GM18951 (cell line): ENCODE data around the gene CELA3B.
"Not testable (repeated sequence)": the region's sequence is repeated elsewhere in the genome, so short reads cannot be mapped to it uniquely, and the experiment has no call there.

Experiments
- POLR2A ChIP-seq: IDR thresholded peaks from 4 replicates; pipeline ENCODE4 v1.6.1; 2011; ENCODE audit warnings: mild to moderate bottlenecking; ENCODE audit not compliant: insufficient read length, insufficient read depth; ENCODE audit errors: extremely low read depth
- in situ Hi-C: fragments of 300-500 bp; cut with MboI; formaldehyde crosslinking; loops from one replicate; pipeline ENCODE4 v1.12.0; 2022; ENCODE audit warnings: low sequenced_read_pairs, mixed read lengths, inconsistent platforms; ENCODE audit not compliant: unreplicated experiment

The CELA3B gene

DNA sequence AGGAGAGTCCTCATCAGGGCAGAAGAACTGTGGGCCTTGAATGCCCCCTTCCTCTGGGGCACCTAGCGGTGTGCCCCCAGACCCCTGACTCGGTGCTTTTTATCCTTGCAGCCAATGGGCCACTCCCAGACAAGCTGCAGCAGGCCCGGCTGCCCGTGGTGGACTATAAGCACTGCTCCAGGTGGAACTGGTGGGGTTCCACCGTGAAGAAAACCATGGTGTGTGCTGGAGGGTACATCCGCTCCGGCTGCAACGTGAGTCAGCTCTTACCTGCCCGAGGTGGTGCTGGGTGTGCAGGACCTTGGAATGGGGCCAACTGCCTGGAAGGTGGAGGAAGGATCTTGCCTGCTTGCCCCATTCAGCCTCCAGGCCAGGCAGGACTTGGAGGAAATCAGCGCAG lies 30.4 kb downstream of the CELA3B start:
- in situ Hi-C loops, result not testable (repeated sequence)

GRCh38 chr1:22009566-22009965 lies 32.7 kb downstream of the CELA3B start:
- in situ Hi-C loops, result not testable (repeated sequence)

DNA sequence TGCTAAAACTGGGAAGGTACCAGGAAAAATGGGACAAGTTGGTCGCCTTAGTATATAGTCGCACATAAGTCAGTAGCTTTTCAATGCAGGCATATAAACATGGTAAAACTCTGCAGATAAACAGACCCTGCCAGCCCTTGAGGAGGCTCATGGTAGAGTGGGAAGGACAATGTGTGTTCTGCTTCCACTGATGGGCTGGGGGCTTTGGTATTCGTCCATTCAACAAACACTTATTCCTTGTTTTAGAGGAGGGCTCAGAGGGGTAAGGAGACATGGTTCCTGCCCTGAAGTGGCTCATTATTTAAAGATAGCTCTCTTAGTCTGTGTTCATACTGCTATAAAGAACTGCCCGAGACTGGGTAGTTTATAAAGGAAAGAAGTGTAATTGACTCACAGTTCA lies 35.9 kb downstream of the CELA3B start:
- in situ Hi-C loops, result not testable (repeated sequence)

DNA sequence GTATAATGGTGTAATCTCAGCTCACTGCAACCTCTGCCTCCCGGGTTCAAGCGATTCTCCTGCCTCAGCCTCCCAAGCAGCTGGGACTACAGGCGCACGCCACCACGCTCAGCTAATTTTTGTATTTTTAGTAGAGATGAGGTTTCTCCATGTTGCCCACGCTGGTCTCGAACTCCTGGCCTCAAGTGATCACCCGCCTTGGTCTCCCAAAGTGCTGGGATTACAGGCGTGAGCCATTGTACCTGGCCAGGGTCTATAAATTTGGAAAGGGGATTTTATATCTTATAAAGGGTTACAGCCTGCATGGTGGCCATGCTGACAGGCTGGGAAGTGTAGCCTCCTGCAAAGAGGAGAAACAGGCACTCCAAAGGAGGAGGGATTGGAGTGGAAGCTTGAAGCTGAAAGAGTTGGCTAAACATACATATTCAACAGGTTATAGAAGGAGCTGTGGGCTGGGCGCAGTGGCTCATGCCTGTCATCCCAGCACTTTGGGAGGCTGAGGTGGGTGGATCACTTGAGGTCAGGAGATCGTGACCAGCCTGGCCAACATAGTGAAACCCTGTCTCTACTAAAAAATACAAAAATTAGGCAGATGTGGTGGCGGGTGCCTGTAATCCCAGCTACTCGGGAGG lies 37.9 kb downstream of the CELA3B start:
- in situ Hi-C loops, result not testable (repeated sequence)

GRCh38 chr1:22018583-22019559 lies 42.0 kb downstream of the CELA3B start:
- in situ Hi-C loops, result no loop called here
- TF ChIP-seq POLR2A, result peak; percentile 33

- in situ Hi-C loops, result no loop called here
- TF ChIP-seq POLR2A, result no peak
These were observed 44.2 kb downstream of the CELA3B start for GRCh38 chr1:22021061-22021460.

DNA sequence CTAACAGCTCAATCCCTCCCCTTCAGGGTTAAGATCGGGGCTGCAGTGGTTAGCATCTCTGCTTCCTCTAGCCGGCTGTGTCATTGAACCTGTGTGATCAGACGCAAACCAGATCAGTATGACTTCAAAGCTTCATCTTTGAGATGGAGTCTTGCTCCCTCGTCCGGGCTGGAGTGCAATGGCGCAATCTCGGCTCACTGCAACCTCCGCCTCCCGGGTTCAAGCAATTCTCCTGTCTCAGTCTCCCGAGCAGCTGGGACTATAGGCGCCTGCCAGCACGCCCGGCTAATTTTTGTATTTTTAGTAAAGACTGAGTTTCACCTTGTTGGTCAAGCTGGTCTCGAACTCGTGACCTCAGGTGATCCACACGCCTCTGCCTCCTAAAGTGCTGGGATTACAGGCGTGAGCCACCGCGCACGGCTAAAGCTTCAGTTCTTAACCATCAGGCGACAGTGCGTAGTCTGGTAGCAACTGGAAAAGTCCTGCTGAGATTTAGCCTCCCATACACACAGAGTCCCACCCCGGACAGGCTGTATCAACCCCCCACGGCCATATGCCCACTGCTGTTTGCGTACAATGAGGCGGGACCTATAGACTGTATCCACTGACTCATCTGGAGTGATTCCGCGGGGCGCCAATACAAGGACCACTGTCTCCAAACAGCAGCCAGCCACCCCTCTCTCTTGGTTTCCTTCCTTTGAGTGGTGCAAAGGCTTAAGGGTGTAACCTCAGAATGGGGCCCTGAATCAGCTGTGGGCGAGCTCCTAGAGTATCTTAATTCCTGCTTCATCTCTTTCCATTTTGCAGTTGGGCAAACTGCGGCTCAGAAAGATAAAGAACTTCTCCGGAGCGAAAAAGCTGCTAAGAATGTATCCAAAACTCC lies 47.9 kb downstream of the CELA3B start:
- in situ Hi-C loops, result no loop called here
- no peak for TF ChIP-seq POLR2A

DNA sequence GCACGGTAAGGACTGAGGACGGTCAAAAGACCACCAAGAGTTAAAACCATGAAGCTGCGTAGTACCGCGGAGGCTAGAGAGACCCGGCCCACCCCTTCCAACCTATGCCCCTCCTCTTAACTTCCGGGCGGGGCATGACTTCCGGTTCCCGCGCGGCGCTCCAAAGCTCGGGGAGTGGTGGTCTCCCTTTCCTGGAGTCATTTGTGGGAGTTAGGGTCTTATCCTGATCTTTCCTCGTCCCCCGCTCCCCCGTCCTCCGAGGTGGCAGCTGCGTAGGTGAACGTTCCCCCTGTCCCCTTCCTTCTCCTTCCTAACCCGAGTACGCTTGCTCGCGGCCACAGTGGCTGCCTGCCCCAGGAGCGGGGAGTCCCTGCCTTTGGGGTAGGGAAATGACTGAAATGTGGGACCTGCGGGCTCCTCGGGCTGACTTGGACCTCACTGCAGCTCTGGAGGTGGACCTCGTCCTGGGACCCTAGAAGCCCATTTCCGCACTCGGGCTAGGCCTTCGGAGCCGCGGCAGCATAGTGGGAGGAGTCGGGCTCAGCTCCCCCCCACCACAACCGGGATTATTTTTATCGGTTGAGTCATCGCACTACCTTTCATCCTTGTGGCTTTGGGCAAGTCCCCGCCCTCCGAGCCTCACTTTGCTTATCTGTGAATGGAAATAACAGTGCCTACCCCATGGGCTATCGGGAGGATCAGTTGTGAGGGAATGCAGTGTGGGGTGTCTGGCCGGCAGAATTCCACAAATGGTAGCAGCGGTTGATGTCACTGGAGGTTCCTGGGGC lies 48.7 kb downstream of the CELA3B start:
- in situ Hi-C loops, result no loop called here
- TF ChIP-seq POLR2A, result peak; percentile 76

DNA sequence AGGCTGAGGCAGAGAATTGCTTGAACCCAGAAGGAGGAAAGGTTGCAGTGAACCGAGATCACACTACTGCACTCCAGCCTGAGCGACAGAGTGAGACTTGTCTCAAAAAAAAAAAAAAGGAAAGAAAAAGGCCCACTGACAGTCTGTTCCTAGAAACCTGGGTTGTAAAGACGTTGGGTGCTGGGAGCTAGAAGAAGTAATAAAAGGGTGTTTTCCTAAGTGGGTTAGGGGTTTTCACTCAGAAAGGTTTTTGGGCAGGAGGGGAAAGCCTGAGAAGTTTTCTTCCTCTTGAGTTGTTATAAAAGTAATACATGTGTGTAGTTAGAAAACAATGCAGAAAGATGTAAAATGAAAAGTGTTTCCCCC lies 50.1 kb downstream of the CELA3B start:
- in situ Hi-C loops, result no loop called here
- TF ChIP-seq POLR2A, result no peak

GRCh38 chr1:22030057-22030456 lies 53.2 kb downstream of the CELA3B start:
- in situ Hi-C loops, result no loop called here
- TF ChIP-seq POLR2A, result no peak

- TF ChIP-seq POLR2A, result no peak
- in situ Hi-C loops, result no loop called here
These were observed 53.7 kb downstream of the CELA3B start for GRCh38 chr1:22030473-22030872.

- TF ChIP-seq POLR2A, result no peak
These were observed 54.6 kb downstream of the CELA3B start for GRCh38 chr1:22031214-22031962.

DNA sequence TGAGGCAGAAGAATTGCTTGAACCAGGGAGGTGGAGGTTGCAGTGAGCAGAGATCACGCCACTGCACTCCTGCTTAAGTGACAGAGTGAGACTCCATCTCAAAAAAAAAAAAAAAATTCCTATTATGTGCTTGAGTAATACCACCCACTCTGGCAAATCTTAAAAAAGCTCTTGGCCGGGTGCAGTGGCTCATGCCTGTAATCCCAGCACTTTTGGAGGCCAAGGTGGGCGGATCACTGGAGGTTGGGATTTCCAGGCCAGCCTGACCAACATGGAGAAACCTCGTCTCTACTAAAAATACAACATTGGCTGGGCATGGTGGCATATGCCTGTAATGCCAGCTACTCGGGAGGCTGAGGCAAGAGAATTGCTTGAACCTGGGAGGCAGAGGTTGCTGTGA lies 58.0 kb downstream of the CELA3B start:
- in situ Hi-C loops, result not testable (repeated sequence)

More at GRCh38 chr1:22031214-22031962, 54.6 kb downstream of the CELA3B start:
- in situ Hi-C loops, result no loop called here
